H1 (cell line): ENCODE measurements around the gene SCN2B. TPM values are rescaled to one million over a fixed set of nuclear protein-coding genes. Genes with fewer than 3 reads are reported as not detected.

Experiments
- CTCF ChIA-PET: fragments of 300-600 bp; sonication (Branson Sonifier 250); formaldehyde crosslinking; loops from one replicate; lab custom pipeline; 2021; ENCODE audit not compliant: partially characterized antibody; lab: Charles Lee
- POLR2A ChIA-PET: fragments of 300-600 bp; sonication (Branson Sonifier 250); formaldehyde crosslinking; loops from one replicate; lab custom pipeline; 2021; ENCODE audit warnings: inconsistent platforms; ENCODE audit not compliant: partially characterized antibody; lab: Charles Lee
- DNase-seq, 2 experiments: peaks; one replicate each; pipeline versions ENCODE4 v3.0.0 to v3.0.0-alpha.2; 2010 to 2022; ENCODE audit warnings: low spot score in 2 of 2, low read depth in 1 of 2, mixed read lengths in 1 of 2
- FAIRE-seq: peaks from 2 replicates; lab custom pipeline; 2011; peaks lifted over from hg19 to GRCh38; lab: Jason Lieb, UNC
- H2AFZ ChIP-seq: 2 replicates; pipeline ENCODE4 v1.8.1; 2012; ENCODE audit warnings: low read length, inconsistent platforms
- H2AK5ac ChIP-seq: 2 replicates; pipeline ENCODE4 v1.6.1; 2013; ENCODE audit warnings: low read depth, low read length
- H2BK120ac ChIP-seq: replicated peaks from 2 replicates; pipeline ENCODE3; 2013; ENCODE audit warnings: low read depth, low read length, inconsistent platforms
- H2BK12ac ChIP-seq: 2 replicates; pipeline ENCODE4 v1.6.1; 2013; ENCODE audit warnings: low read depth, low read length
- H2BK15ac ChIP-seq: 2 replicates; pipeline ENCODE4 v1.6.1; 2013; ENCODE audit warnings: low read length
- H2BK20ac ChIP-seq: 2 replicates; pipeline ENCODE4 v1.6.1; 2013; ENCODE audit warnings: low read length
- H2BK5ac ChIP-seq: 2 replicates; pipeline ENCODE4 v1.6.1; 2013; ENCODE audit warnings: low read depth, low read length
- H3K14ac ChIP-seq: 2 replicates; pipeline ENCODE4 v1.6.1; 2013; ENCODE audit warnings: inconsistent platforms; ENCODE audit not compliant: insufficient read length
- H3K18ac ChIP-seq: 2 replicates; pipeline ENCODE4 v1.6.1; 2013; ENCODE audit warnings: low read length; ENCODE audit errors: extremely low read depth
- H3K23ac ChIP-seq: 2 replicates; pipeline ENCODE4 v1.6.1; 2013; ENCODE audit warnings: inconsistent platforms; ENCODE audit not compliant: insufficient read length
- H3K23me2 ChIP-seq: 2 replicates; pipeline ENCODE4 v1.6.1; 2013; ENCODE audit warnings: low read depth, low read length
- H3K27ac ChIP-seq: 2 replicates; pipeline ENCODE4 v1.6.1; 2011; ENCODE audit warnings: low read depth, low read length, inconsistent platforms
- H3K27me3 ChIP-seq, 4 experiments: replicated peaks in 1 of 4; 1 replicate in 1 of 4; 2 replicates in 3 of 4; pipeline versions ENCODE4 v1.6.1 to v1.8.1; 2011 to 2013; ENCODE audit warnings: low read length in 3 of 4, mild to moderate bottlenecking in 3 of 4, inconsistent platforms in 2 of 4, mixed read lengths in 2 of 4, moderate library complexity in 1 of 4; ENCODE audit not compliant: control insufficient read depth in 3 of 4, insufficient read depth in 3 of 4; ENCODE audit errors: extremely low read depth in 1 of 4
- H3K36me3 ChIP-seq, 4 experiments: 2 replicates each; pipeline versions ENCODE4 v1.6.1 to v1.8.1; 2011 to 2013; ENCODE audit warnings: mild to moderate bottlenecking in 4 of 4, low read length in 3 of 4, moderate library complexity in 2 of 4, control low read depth in 1 of 4, inconsistent platforms in 1 of 4; ENCODE audit not compliant: insufficient read depth in 4 of 4, control insufficient read depth in 2 of 4
- H3K4ac ChIP-seq: replicated peaks from 2 replicates; pipeline ENCODE3; 2013; ENCODE audit warnings: low read length, low read depth, mixed read lengths, inconsistent platforms; ENCODE audit not compliant: insufficient read length
- H3K4me1 ChIP-seq, 4 experiments: replicated peaks in 1 of 4; 1 replicate in 1 of 4; 2 replicates in 3 of 4; pipeline versions ENCODE4 v1.6.1 to v1.8.1; 2011 to 2013; ENCODE audit warnings: low read length in 3 of 4, inconsistent platforms in 2 of 4, mixed read lengths in 1 of 4; ENCODE audit not compliant: insufficient read depth in 4 of 4, control insufficient read depth in 3 of 4
- H3K4me2 ChIP-seq, 2 experiments: 2 replicates each; pipeline versions ENCODE4 v1.6.1 to v1.8.1; 2011 to 2013; ENCODE audit warnings: low read depth in 2 of 2, low read length in 2 of 2, control low read depth in 1 of 2, inconsistent platforms in 1 of 2, mild to moderate bottlenecking in 1 of 2; ENCODE audit not compliant: insufficient read depth in 1 of 2
- H3K4me3 ChIP-seq, 4 experiments: fragments of 200-600, 300-600 bp in 1 of 4; sonication (generic), shearing (Covaris generic), sonication (Bioruptor Twin) in 1 of 4; 2 replicates each; pipeline versions ENCODE4 v1.5.1 to v1.8.1; 2011 to 2016; ENCODE audit warnings: low read length in 4 of 4, low read depth in 3 of 4, control low read depth in 2 of 4, inconsistent platforms in 2 of 4, mild to moderate bottlenecking in 2 of 4, mixed read lengths in 1 of 4, moderate library complexity in 1 of 4; ENCODE audit not compliant: insufficient read depth in 2 of 4; ENCODE audit errors: extremely low read depth in 1 of 4
- H3K56ac ChIP-seq: replicated peaks from 2 replicates; pipeline ENCODE3; 2013; ENCODE audit warnings: low read depth, mild to moderate bottlenecking, mixed read lengths, low read length, inconsistent platforms; ENCODE audit not compliant: insufficient read length
- H3K79me1 ChIP-seq: 2 replicates; pipeline ENCODE4 v1.6.1; 2013; ENCODE audit warnings: low read depth, low read length, control low read depth
- H3K79me2 ChIP-seq, 2 experiments: 2 replicates each; pipeline versions ENCODE4 v1.6.1 to v1.8.1; 2012 to 2013; ENCODE audit warnings: low read length in 2 of 2, mild to moderate bottlenecking in 2 of 2, inconsistent platforms in 1 of 2; ENCODE audit not compliant: insufficient read depth in 2 of 2, control insufficient read depth in 1 of 2
- H3K9ac ChIP-seq, 4 experiments: replicated peaks in 1 of 4; 1 replicate in 1 of 4; 2 replicates in 3 of 4; pipeline versions ENCODE4 v1.6.1 to v1.8.1; 2011 to 2013; ENCODE audit warnings: low read depth in 3 of 4, low read length in 3 of 4, control low read depth in 2 of 4, mild to moderate bottlenecking in 2 of 4, moderate library complexity in 2 of 4, inconsistent platforms in 1 of 4; ENCODE audit errors: extremely low read depth in 1 of 4
- H3K9me3 ChIP-seq, 2 experiments: 2 replicates each; pipeline versions ENCODE4 v1.6.1 to v1.8.1; 2012 to 2013; ENCODE audit warnings: mild to moderate bottlenecking in 2 of 2, moderate library complexity in 2 of 2, control low read depth in 1 of 2, inconsistent platforms in 1 of 2, low read depth in 1 of 2, low read length in 1 of 2, mixed read lengths in 1 of 2; ENCODE audit not compliant: insufficient read depth in 2 of 2
- H4K20me1 ChIP-seq, 2 experiments: replicated peaks in 1 of 2; 2 replicates each; pipeline versions ENCODE3 to v1.8.1; 2011 to 2013; ENCODE audit warnings: inconsistent platforms in 2 of 2, low read length in 2 of 2, mild to moderate bottlenecking in 1 of 2; ENCODE audit not compliant: insufficient read depth in 2 of 2, control insufficient read depth in 1 of 2
- H4K5ac ChIP-seq: 2 replicates; pipeline ENCODE4 v1.6.1; 2013; ENCODE audit warnings: low read length, low read depth, mixed read lengths, inconsistent platforms; ENCODE audit not compliant: insufficient read length
- H4K8ac ChIP-seq: 2 replicates; pipeline ENCODE4 v1.8.0; 2013; ENCODE audit warnings: mild to moderate bottlenecking, moderate library complexity, low read length, inconsistent platforms; ENCODE audit not compliant: insufficient read depth; ENCODE audit errors: extremely low read depth
- H4K91ac ChIP-seq: replicated peaks from 2 replicates; pipeline ENCODE3; 2013; ENCODE audit warnings: low read length, mixed read lengths, inconsistent platforms; ENCODE audit not compliant: insufficient read length
- WGBS, 2 experiments: shearing (Covaris generic) in 1 of 2; methylation state at CpG; one replicate each; pipeline versions ENCODE4 v1.1.6 to v1.1.7; 2013 to 2015; ENCODE audit warnings: low lambda C conversion rate in 2 of 2, mixed read lengths in 2 of 2, inconsistent platforms in 1 of 2, low coverage in 1 of 2, missing lambda C conversion rate in 1 of 2; ENCODE audit not compliant: insufficient replicate concordance in 2 of 2, insufficient coverage in 1 of 2, insufficient read length in 1 of 2; ENCODE audit errors: extremely low coverage in 1 of 2, missing lambda C conversion rate in 1 of 2; 5-methylcytosine and 5-hydroxymethylcytosine counted together
- polyA plus RNA-seq, 7 experiments: library from polyadenylated mRNA; depleted of rRNA in 3 of 7; stranded (reverse) in 5 of 7; unstranded in 2 of 7; fragments of >200 nt in 5 of 7; fragments of 200-250 nt in 2 of 7; gene quantifications; 1 replicate in 5 of 7; 2 replicates in 1 of 7; 4 replicates in 1 of 7; pipeline versions ENCODE4 v1.2.1 to v1.2.3, GENCODE V29; 2011 to 2013; ENCODE audit warnings: missing spikeins in 2 of 7, mixed read lengths in 2 of 7
- total RNA-seq: library from RNA; stranded (reverse); fragmentation: NEBNext Ultra II Directional; extraction: Animal tissue kit (Norgen Biotek cat#: 25700); gene quantifications from 2 replicates; pipeline ENCODE4 v1.2.1, GENCODE V29; 2021

The SCN2B gene
- total and polyA plus RNA-seq, 2 of the 8 experiments (the other 6 are each of a cell fraction or from before 2014, with no cell fraction given): 0.14 to 0.24 TPM

DNA sequence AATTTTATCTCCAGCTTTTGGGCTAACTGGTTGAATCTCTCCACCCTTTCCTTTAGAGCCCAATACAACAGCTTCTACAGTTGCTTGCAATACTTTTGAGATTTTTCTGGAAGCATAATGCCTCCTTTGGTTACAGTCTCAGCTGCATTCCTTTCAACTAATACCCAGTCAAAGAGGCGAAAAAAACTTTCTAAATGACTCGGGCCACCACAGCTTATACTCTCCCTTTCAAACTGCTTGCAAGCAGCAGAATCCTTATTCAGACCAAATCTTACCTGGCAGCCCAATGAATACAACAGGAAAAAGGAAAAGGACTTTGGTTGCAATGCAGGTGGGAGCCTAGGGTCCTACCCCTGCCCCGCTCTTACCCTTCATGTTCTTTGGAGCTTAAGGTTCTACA lies 32.6 kb upstream of the SCN2B start:
- Histone ChIP-seq H2BK15ac (no peak overlapping the region), H3K4me1 (peaks cover 6 to 21% (median 20%) of the 10 kb centered on the region in 4 experiments; a peak in 6 of 7 replicates), H3K36me3 (no peaks in the 10 kb centered on the region), H3K4me2 (no peak overlapping the region), H3K9ac (no peak overlapping the region), H2AK5ac (no peak overlapping the region), H3K27ac (no peak overlapping the region), H3K14ac (no peak overlapping the region), H4K91ac (no peak overlapping the region), H4K20me1 (no peaks in the 10 kb centered on the region), H3K4ac (no peak overlapping the region), H2BK120ac (no peak overlapping the region), H4K5ac (no peak overlapping the region), H2BK12ac (no peak overlapping the region), H3K79me1 (no peaks in the 10 kb centered on the region), H3K23me2 (0 out of 2 replicates have a peak, but pooled peaks cover 2% of the 10 kb centered on the region), H3K27me3 (peaks cover 0 to 2% (median under 1%) of the 10 kb centered on the region in 4 experiments; a peak in 2 of 7 replicates), H3K79me2 (no peaks in the 10 kb centered on the region), H2AFZ (no peak overlapping the region), H3K4me3 (no peak overlapping the region), H3K9me3 (no peaks in the 10 kb centered on the region), H2BK5ac (no peak overlapping the region), H2BK20ac (no peak overlapping the region), H3K56ac (no peak overlapping the region), H3K23ac (no peak overlapping the region), H3K18ac (no peak overlapping the region), H4K8ac (no peak overlapping the region)
- ChIA-PET POLR2A (interaction anchor here (0.6 kb wide), 1 partner anchor 106 kb away, joined by 3 read pairs; no protein-coding TSS in a partner anchor), CTCF (interaction anchor here (1.3 to 5.9 kb wide), 3 partner anchors 10 to 82 kb away, joined by 3 to 38 read pairs (median 3); no protein-coding TSS in a partner anchor)
- WGBS, 2 experiments: 87% methylated on average over 3 of the region's 3 CpGs; no CpG with 5 or more reads in 1 of the 2 experiments
- DNase-seq (no peak), FAIRE-seq (no peak)
